Measurements from ENCODE around the gene WHRN.

WHRN gene

DNA sequence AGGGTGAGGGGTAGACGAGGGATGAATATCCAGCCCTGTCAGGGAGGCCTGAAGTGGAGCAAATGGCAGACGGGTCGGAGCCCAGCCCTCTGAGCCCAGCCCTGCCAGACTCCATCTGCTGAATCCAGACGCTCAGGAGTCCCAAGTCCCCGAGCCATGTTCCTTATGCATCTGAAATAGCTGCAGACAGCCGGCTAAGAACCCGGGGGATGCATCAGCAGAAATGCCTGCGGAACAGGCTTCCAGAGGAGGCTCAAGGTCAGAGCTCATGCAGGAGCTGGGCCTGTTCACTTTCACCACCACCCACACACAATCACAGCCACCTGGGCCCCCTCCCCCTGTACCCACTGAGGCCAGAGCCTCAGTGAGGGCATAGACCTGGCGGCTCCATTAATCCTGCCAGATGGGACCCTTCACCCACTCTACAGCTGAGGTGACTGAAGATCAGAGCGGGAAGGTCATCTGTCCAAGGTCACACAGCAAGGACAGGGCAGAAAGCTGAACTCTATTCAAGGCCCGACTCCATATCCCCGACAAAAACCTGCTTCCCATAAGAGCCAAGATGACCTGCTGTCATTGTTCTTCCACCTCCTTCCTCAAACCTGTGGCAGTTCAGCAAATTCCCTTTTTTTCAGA, 93.1 kb downstream of the WHRN start:
- in situ Hi-C loops (cut with MboI; ENCODE audit: low pct_unique_long_range_greater_than_20kb, low sequenced_read_pairs), result loop anchor here (25.0 kb wide), 2 partner anchors 500 to 600 kb away; no protein-coding TSS in a partner anchor
- no peak for DNase-seq

DNA sequence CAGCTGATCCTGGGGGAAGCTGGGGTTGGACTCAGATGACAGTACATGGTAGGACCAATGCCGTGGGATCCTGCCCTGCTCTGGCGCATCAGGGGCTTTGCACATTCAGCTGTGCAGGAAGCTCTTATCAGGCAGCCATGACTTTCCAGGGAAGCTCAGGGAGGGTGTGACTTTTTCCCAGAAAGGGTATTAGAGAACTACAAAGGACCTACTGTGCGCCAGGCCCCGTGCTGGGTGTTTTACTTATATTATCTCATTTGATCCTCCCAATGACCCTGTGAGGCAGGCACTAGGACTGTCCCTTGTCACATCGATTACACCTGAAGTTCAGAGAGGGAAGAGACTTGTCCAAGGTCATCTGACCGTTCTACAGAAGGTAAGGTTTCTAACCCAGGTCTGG, 93.8 kb downstream of the WHRN start:
- in situ Hi-C loops (cut with MboI; ENCODE audit: low pct_unique_long_range_greater_than_20kb, low sequenced_read_pairs), result loop anchor here (25.0 kb wide), 2 partner anchors 501 to 601 kb away; no protein-coding TSS in a partner anchor
- DNase-seq, result no peak

GRCh38 chr9:114410910-114411309, 94.4 kb downstream of the WHRN start:
- in situ Hi-C loops (cut with MboI; ENCODE audit: low pct_unique_long_range_greater_than_20kb, low sequenced_read_pairs), result loop anchor here (25.0 kb wide), 2 partner anchors 501 to 601 kb away; no protein-coding TSS in a partner anchor
- no peak for DNase-seq

- in situ Hi-C loops (cut with MboI; ENCODE audit: low pct_unique_long_range_greater_than_20kb, low sequenced_read_pairs), result loop anchor here (25.0 kb wide), 2 partner anchors 502 to 602 kb away; no protein-coding TSS in a partner anchor
- no peak for DNase-seq
These were observed 95.4 kb downstream of the WHRN start for GRCh38 chr9:114409842-114410241.

DNA sequence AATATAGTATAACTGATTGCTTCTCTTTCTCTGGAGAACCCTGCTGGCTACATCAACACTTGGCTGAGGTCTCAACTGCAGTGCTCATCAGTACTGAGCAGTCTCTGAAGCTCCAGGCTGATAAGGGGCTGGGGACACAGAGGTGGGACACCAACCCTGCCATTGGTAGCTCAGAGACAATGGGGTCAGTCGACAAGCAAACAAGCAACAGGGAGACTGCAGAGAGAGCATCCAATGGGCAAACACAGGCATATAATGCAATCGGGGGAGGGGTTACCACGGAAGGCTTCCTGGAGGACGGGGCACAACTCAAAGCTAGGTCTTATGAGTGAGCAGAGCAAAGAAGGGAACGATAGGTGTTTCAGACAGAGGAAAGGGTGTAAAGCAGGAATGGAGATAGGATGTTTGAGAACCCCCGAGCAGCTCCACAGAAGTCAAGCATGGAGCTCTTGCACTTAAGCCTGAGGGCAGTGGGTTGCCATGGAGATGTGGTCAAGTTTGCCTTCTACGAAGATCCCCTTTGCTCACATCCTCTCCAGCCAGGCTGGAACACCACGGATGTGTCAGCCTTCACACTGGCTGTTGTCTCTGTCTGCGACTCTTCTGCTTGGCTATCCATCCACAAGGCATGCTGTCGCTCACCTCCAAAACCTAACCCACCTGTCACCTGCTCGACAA, 96.0 kb downstream of the WHRN start:
- in situ Hi-C loops (cut with MboI; ENCODE audit: low pct_unique_long_range_greater_than_20kb, low sequenced_read_pairs), result loop anchor here (25.0 kb wide), 2 partner anchors 503 to 603 kb away; no protein-coding TSS in a partner anchor

GRCh38 chr9:114408645-114409044, 96.6 kb downstream of the WHRN start:
- no peak for DNase-seq
- in situ Hi-C loops (cut with MboI; ENCODE audit: low pct_unique_long_range_greater_than_20kb, low sequenced_read_pairs), result loop anchor here (25.0 kb wide), 2 partner anchors 504 to 604 kb away; no protein-coding TSS in a partner anchor

More for the DNA sequence above, 96.0 kb downstream of the WHRN start:
- no peak for DNase-seq

GRCh38 chr9:114407889-114408288, 97.4 kb downstream of the WHRN start:
- in situ Hi-C loops (cut with MboI; ENCODE audit: low pct_unique_long_range_greater_than_20kb, low sequenced_read_pairs), result loop anchor here (25.0 kb wide), 2 partner anchors 504 to 604 kb away; no protein-coding TSS in a partner anchor
- no peak for DNase-seq

GRCh38 chr9:114406441-114406840, 98.8 kb downstream of the WHRN start:
- in situ Hi-C loops (cut with MboI; ENCODE audit: low pct_unique_long_range_greater_than_20kb, low sequenced_read_pairs), result loop anchor here (25.0 kb wide), 2 partner anchors 506 to 606 kb away; no protein-coding TSS in a partner anchor

DNA sequence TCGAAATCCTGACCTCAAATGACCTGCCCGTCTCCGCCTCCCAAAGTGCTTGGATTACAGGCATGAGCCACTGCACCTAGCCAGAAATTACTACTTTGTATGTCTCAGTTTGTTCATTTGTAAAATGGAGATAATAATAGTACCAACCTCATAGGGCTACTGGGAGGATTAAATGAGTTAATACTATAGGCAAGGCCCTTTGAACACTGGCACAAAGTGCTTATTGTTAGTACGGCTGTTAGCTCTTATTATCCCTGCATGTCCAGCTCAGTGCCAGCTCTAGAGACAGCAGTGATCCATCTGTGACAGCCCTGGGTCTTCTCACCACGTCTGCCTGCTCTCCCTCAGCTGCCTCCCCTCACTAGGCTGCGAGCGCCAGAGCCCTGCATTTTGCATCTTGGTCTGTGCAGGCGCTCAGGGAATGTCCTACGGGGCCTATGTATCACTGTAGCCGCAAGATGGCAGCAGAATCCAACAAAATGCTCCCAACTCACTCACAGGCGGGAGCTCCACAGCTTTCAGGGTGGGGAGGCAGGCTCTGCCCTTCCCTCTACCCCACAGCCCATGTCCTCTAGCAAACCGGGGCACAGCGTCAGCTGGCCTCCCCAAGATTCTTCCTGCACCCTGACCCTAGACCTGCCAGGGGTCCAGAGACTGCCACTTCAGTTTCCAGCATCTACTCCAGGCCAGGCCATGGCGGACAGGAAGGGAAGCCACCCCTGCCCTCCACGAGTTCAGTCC, 99.8 kb downstream of the WHRN start:
- in situ Hi-C loops (cut with MboI; ENCODE audit: low pct_unique_long_range_greater_than_20kb, low sequenced_read_pairs), result loop anchor here (25.0 kb wide), 2 partner anchors 507 to 607 kb away; no protein-coding TSS in a partner anchor
- peak; percentile 91 for DNase-seq

More at GRCh38 chr9:114406441-114406840, 98.8 kb downstream of the WHRN start:
- no peak for DNase-seq

GRCh38 chr9:114404531-114404930, 100.7 kb downstream of the WHRN start:
- in situ Hi-C loops (cut with MboI; ENCODE audit: low pct_unique_long_range_greater_than_20kb, low sequenced_read_pairs), result loop anchor here (25.0 kb wide), 2 partner anchors 508 to 608 kb away; no protein-coding TSS in a partner anchor

GRCh38 chr9:114403153-114403756, 102.0 kb downstream of the WHRN start:
- in situ Hi-C loops (cut with MboI; ENCODE audit: low pct_unique_long_range_greater_than_20kb, low sequenced_read_pairs), result loop anchor here (25.0 kb wide), 2 partner anchors 509 to 609 kb away; no protein-coding TSS in a partner anchor

More at GRCh38 chr9:114404531-114404930, 100.7 kb downstream of the WHRN start:
- no peak for DNase-seq

DNA sequence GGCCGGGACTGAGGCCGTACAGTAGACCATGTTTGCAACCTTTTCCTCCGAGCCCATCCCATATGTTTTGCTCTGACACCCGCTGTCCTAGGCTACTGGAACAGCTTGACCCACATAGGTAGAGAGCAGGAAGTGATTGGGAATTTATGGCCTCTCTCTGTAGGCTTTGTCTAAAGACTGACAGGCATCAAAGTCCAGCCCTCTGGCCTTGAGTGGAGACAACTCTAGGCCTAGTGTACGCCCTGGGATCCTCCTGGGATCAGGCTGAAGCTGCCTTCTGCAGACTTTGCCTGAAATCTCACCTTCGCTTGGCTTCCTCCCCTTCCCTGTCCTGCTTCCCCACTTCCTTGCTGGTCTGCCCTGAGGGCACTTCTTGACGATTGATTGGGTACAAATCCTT, 103.9 kb downstream of the WHRN start:
- in situ Hi-C loops (cut with MboI; ENCODE audit: low pct_unique_long_range_greater_than_20kb, low sequenced_read_pairs), result loop anchor here (25.0 kb wide), 2 partner anchors 511 to 611 kb away; no protein-coding TSS in a partner anchor
- DNase-seq, result no peak

More at GRCh38 chr9:114403153-114403756, 102.0 kb downstream of the WHRN start:
- no peak for DNase-seq

- no peak for DNase-seq
- in situ Hi-C loops (cut with MboI; ENCODE audit: low pct_unique_long_range_greater_than_20kb, low sequenced_read_pairs), result loop anchor here (25.0 kb wide), 2 partner anchors 512 to 612 kb away; no protein-coding TSS in a partner anchor
These were observed 104.5 kb downstream of the WHRN start for GRCh38 chr9:114400772-114401171.

GRCh38 chr9:114400219-114400618, 105.1 kb downstream of the WHRN start:
- no peak for DNase-seq
- in situ Hi-C loops (cut with MboI; ENCODE audit: low pct_unique_long_range_greater_than_20kb, low sequenced_read_pairs), result loop anchor here (25.0 kb wide), 2 partner anchors 512 to 612 kb away; no protein-coding TSS in a partner anchor

GRCh38 chr9:114399381-114399780, 105.9 kb downstream of the WHRN start:
- in situ Hi-C loops (cut with MboI; ENCODE audit: low pct_unique_long_range_greater_than_20kb, low sequenced_read_pairs), result no loop called here
- no peak for DNase-seq

DNA sequence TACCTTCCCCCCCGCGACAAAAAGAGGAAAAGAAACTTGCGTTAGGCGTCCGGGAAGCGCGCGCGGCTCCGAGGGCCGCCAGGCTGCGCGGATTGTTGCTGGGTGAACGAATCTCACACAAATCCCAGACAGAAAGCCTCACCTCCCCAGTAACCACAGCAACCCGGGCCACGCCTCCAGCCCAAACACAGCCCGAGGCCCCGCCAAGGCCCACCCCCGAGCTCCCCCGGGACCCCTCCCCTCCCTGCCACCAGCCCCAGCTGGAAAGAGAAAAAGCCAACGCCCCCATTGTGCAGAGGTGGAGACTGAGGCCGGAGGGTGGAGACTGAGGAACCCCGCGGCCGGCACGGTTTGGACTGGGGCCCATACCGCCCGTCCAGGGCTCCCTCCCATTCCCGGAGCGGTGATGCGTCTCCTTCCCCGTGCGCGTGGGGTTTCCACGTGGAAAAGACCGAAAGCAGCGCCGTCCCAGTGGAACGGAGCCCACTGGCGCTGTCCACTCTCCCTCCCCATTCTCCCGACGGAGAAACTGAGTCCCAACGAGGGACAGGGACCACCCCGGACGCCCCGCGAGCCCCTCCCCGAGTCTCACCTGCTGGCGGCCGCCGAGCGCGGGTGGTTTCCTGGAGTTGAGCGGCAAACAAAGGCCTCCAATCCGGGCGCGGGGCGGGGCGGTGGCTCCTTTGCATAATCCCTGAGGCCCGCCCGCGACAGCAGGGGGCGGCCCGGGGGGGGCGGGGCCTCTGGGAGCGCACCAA, 107.2 kb downstream of the WHRN start:
- peak; percentile 94 for DNase-seq
- in situ Hi-C loops (cut with MboI; ENCODE audit: low pct_unique_long_range_greater_than_20kb, low sequenced_read_pairs), result no loop called here

DNA sequence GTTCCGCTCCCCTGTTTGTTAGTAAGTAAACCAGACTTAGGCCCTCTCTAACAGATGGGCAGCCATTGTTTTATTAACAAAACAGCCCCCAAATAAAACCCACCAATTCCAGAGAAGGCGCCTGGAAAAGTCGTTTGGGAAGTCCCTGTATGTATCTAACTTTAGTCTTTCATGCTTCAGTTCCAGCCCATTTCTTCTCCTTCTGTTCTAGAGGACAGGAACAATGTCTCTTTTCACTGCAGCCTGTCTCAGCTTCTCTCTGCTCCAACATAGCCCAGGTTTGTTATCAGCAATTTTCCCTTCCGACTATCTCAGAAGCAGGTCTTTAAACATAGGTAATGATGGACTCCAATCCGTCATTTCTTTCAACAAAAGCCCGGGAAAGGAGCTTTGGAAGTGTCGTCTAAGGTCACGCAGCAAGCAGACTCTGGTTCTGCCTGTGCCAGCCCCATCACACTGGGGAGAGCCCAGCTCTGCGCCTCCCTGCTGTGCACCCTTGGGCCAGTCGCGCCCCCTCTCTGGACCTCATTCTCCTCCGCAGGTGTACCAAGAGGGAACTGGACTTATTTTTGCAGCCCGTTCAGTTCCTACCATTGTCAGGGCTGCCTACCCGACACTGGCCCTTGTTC, 107.9 kb downstream of the WHRN start:
- DNase-seq, result no peak
- in situ Hi-C loops (cut with MboI; ENCODE audit: low pct_unique_long_range_greater_than_20kb, low sequenced_read_pairs), result no loop called here

All from KBM-7 (cell line).